ENCODE data around the gene DPCD.
"Not testable (repeated sequence)": the region's sequence is repeated elsewhere in the genome, so short reads cannot be mapped to it uniquely, and the experiment has no call there.

The DPCD gene

GRCh38 chr10:101617102-101617823 is 29.1 kb downstream of the DPCD start:
- no peak for DNase-seq

GRCh38 chr10:101617824-101618568 is 29.9 kb downstream of the DPCD start:
- no peak for DNase-seq

GRCh38 chr10:101618871-101619270 is 30.8 kb downstream of the DPCD start:
- DNase-seq, result no peak

- DNase-seq, result no peak
These were observed 31.9 kb downstream of the DPCD start for GRCh38 chr10:101619983-101620382.

- no peak for DNase-seq
These were observed 35.4 kb downstream of the DPCD start for GRCh38 chr10:101623528-101623927.

- no peak for DNase-seq
These were observed 36.5 kb downstream of the DPCD start for GRCh38 chr10:101624526-101625102.

GRCh38 chr10:101625821-101626412 is 37.8 kb downstream of the DPCD start:
- no peak for DNase-seq

- DNase-seq, result peak in 29 of 51 donors; percentile 10 to 76 (median 41)
These were observed 41.9 kb downstream of the DPCD start for GRCh38 chr10:101629837-101630632.

- no peak for DNase-seq
These were observed 42.5 kb downstream of the DPCD start for GRCh38 chr10:101630633-101630920.

GRCh38 chr10:101631821-101632475 is 43.8 kb downstream of the DPCD start:
- DNase-seq, result no peak

- not testable (repeated sequence) for DNase-seq
These were observed 45.4 kb downstream of the DPCD start for GRCh38 chr10:101633510-101633909.

- DNase-seq, result no peak
These were observed 51.2 kb downstream of the DPCD start for GRCh38 chr10:101639141-101639900.

- DNase-seq, result no peak
These were observed 55.4 kb downstream of the DPCD start for GRCh38 chr10:101643546-101643945.

- DNase-seq, result peak in 26 of 51 donors; percentile 3 to 55 (median 36)
These were observed 55.9 kb downstream of the DPCD start for GRCh38 chr10:101644002-101644401.

GRCh38 chr10:101645659-101646058 is 57.5 kb downstream of the DPCD start:
- DNase-seq, result no peak

GRCh38 chr10:101646364-101646763 is 58.2 kb downstream of the DPCD start:
- DNase-seq, result peak in 43 of 51 donors; percentile 6 to 86 (median 59)

- no peak for DNase-seq
These were observed 59.1 kb downstream of the DPCD start for GRCh38 chr10:101647255-101647654.

GRCh38 chr10:101649525-101650085 is 61.5 kb downstream of the DPCD start:
- DNase-seq, result peak in 22 of 51 donors; percentile 2 to 56 (median 26)

- no peak for DNase-seq
These were observed 62.7 kb downstream of the DPCD start for GRCh38 chr10:101650863-101651262.

GRCh38 chr10:101651336-101651735 is 63.2 kb downstream of the DPCD start:
- DNase-seq, result no peak

All from hypothalamus (tissue), 51 donors.